ENCODE data around the gene DAGLB.

DNA sequence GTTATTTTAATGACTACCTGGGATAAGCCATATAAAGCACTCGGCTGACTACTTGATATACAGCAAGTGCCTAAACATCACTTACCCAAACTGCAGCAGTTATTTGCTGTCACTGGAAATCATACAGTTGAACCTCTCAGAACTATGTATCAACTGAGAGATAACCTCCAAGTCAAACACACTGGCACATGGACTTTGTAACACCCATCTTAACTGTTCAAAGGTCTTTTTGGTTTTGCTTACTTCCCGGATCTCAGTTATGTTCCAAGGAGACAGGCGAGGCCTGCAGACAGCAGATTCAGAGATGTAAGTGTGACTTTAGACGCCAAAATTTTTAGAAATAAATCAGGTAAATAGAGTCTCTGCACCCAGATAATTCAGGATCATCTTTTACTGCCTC, 34.6 kb upstream of the DAGLB start:
- TF ChIP-seq, protein P1, sequence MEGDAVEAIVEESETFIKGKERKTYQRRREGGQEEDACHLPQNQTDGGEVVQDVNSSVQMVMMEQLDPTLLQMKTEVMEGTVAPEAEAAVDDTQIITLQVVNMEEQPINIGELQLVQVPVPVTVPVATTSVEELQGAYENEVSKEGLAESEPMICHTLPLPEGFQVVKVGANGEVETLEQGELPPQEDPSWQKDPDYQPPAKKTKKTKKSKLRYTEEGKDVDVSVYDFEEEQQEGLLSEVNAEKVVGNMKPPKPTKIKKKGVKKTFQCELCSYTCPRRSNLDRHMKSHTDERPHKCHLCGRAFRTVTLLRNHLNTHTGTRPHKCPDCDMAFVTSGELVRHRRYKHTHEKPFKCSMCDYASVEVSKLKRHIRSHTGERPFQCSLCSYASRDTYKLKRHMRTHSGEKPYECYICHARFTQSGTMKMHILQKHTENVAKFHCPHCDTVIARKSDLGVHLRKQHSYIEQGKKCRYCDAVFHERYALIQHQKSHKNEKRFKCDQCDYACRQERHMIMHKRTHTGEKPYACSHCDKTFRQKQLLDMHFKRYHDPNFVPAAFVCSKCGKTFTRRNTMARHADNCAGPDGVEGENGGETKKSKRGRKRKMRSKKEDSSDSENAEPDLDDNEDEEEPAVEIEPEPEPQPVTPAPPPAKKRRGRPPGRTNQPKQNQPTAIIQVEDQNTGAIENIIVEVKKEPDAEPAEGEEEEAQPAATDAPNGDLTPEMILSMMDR (IDR thresholded peaks at IDR 0.05; ENCODE audit: low read length) = no peak
- no peak for TF ChIP-seq EZH2 (optimal IDR thresholded peaks at IDR 0.05; ENCODE audit: low read depth, low read length)
